Activated T-cell treated with anti-CD3 and anti-CD28 coated beads, Interleukin-2, amount 50 U/mL, for 1 hour (primary cell): ENCODE results near the gene PSMA8.
"Not testable (repeated sequence)": the region's sequence is repeated elsewhere in the genome, so short reads cannot be mapped to it uniquely, and the experiment has no call there.

Source experiments
- DNase-seq: peaks from one replicate; pipeline ENCODE4 v3.0.0-alpha.2; 2020

Gene PSMA8

GRCh38 chr18:26238718-26239117, 105.0 kb downstream of the PSMA8 start:
- DNase-seq = not testable (repeated sequence)

GRCh38 chr18:26242392-26242791, 108.7 kb downstream of the PSMA8 start:
- not testable (repeated sequence) for DNase-seq
